GM19372 (cell line): ENCODE results near the gene ALG1L2.
"Not testable (repeated sequence)": the region's sequence is repeated elsewhere in the genome, so short reads cannot be mapped to it uniquely, and the experiment has no call there.

Source experiments
- ATAC-seq: cut with Tn5 transposase; IDR thresholded peaks from one replicate; pipeline ENCODE4 v1.9.1; 2021; ENCODE audit warnings: mild to moderate bottlenecking, low read depth, moderate library complexity; ENCODE audit not compliant: unreplicated experiment

ALG1L2 gene

GRCh38 chr3:130093741-130094391 is 12.2 kb downstream of the ALG1L2 start:
- no peak for ATAC-seq

- not testable (repeated sequence) for ATAC-seq
Measured at GRCh38 chr3:130094491-130094941, 12.9 kb downstream of the ALG1L2 start.

GRCh38 chr3:130095858-130096257 is 14.2 kb downstream of the ALG1L2 start:
- not testable (repeated sequence) for ATAC-seq

GRCh38 chr3:130097096-130097495 is 15.5 kb downstream of the ALG1L2 start:
- ATAC-seq, result not testable (repeated sequence)

GRCh38 chr3:130097690-130098638 is 16.3 kb downstream of the ALG1L2 start:
- not testable (repeated sequence) for ATAC-seq

- not testable (repeated sequence) for ATAC-seq
Measured at GRCh38 chr3:130098639-130099385, 17.2 kb downstream of the ALG1L2 start.

GRCh38 chr3:130102545-130102944 is 20.9 kb downstream of the ALG1L2 start:
- ATAC-seq, result not testable (repeated sequence)

- not testable (repeated sequence) for ATAC-seq
Measured at GRCh38 chr3:130104191-130104590, 22.6 kb downstream of the ALG1L2 start.

- not testable (repeated sequence) for ATAC-seq
Measured at GRCh38 chr3:130107333-130107995, 25.8 kb downstream of the ALG1L2 start.

- ATAC-seq, result not testable (repeated sequence)
Measured at GRCh38 chr3:130108836-130109585, 27.4 kb downstream of the ALG1L2 start.

- ATAC-seq, result not testable (repeated sequence)
Measured at GRCh38 chr3:130110386-130111169, 28.9 kb downstream of the ALG1L2 start.

- ATAC-seq, result peak; percentile 100
Measured at GRCh38 chr3:130111185-130111864, 29.7 kb downstream of the ALG1L2 start.

GRCh38 chr3:130111865-130112747 is 30.5 kb downstream of the ALG1L2 start:
- ATAC-seq, result peak; percentile 31

GRCh38 chr3:130112748-130113073 is 31.1 kb downstream of the ALG1L2 start:
- ATAC-seq, result not testable (repeated sequence)

- ATAC-seq, result not testable (repeated sequence)
Measured at GRCh38 chr3:130115400-130115799, 33.8 kb downstream of the ALG1L2 start.

- no peak for ATAC-seq
Measured at GRCh38 chr3:130117933-130118332, 36.3 kb downstream of the ALG1L2 start.

- ATAC-seq, result not testable (repeated sequence)
Measured at GRCh38 chr3:130119824-130120223, 38.2 kb downstream of the ALG1L2 start.
